HepG2 (cell line): ENCODE data around the gene DAPK1. TPM values are rescaled to one million over a fixed set of nuclear protein-coding genes. Genes with fewer than 3 reads are reported as not detected.

ENCODE experiments used
- ATAC-seq: fragments of 200-7000 bp; cut with Tn5 transposase; 3 replicates; pipeline ENCODE4 v1.9.1; 2020; ENCODE audit warnings: mild to moderate bottlenecking, moderate library complexity
- BruUV-seq: library from RNA; stranded (reverse); fragments of 400-500 nt; replicated peaks from 2 replicates; lab custom pipeline; 2021; lab: Mats Ljungman, UMichigan
- CTCF ChIA-PET: fragments of 300-600 bp; formaldehyde crosslinking; extraction: SDS; loops from one replicate; lab custom pipeline; 2021; ENCODE audit warnings: low total read pairs, inconsistent platforms, low intra/inter-chr PET ratio; lab: Yijun Ruan, JAX
- POLR2A ChIA-PET: fragments of 350-600 bp; sonication (Branson Sonifier 250); formaldehyde crosslinking; loops from one replicate; lab custom pipeline; 2020; ENCODE audit warnings: antibody characterized with exemption, inconsistent platforms; lab: Yijun Ruan, JAX
- DNase-seq: peaks from one replicate; pipeline ENCODE4 v3.0.0-alpha.2; 2015; ENCODE audit warnings: low spot score
- FAIRE-seq: peaks from 3 replicates; lab custom pipeline; 2011; peaks lifted over from hg19 to GRCh38; lab: Jason Lieb, UNC
- H2AFZ ChIP-seq: one replicate; pipeline ENCODE4 v1.6.1; 2011; ENCODE audit warnings: low read length, inconsistent platforms
- H3K27ac ChIP-seq: fragments of 300-600 bp; 3 replicates; pipeline ENCODE4 v1.8.0; 2011; ENCODE audit warnings: mixed run types, mild to moderate bottlenecking, mixed read lengths, low read length, inconsistent platforms; ENCODE audit not compliant: insufficient read depth; ENCODE audit errors: extremely low read length
- H3K27me3 ChIP-seq, 2 experiments: fragments of 200-600 bp in 1 of 2; 2 replicates in 1 of 2; 3 replicates in 1 of 2; pipeline versions ENCODE4 v1.6.0 to v1.8.0; 2011; ENCODE audit warnings: low read length in 2 of 2, mild to moderate bottlenecking in 2 of 2, moderate library complexity in 2 of 2, inconsistent platforms in 1 of 2; ENCODE audit not compliant: insufficient read depth in 2 of 2, control insufficient read depth in 1 of 2
- H3K36me3 ChIP-seq, 2 experiments: fragments of 200-600 bp in 1 of 2; replicated peaks in 1 of 2; 2 replicates in 1 of 2; 3 replicates in 1 of 2; pipeline versions ENCODE4 v1.5.1 to v1.8.0; 2011; ENCODE audit warnings: low read length in 2 of 2, inconsistent platforms in 1 of 2; ENCODE audit not compliant: insufficient read depth in 2 of 2, control insufficient read depth in 1 of 2
- H3K4me1 ChIP-seq: 2 replicates; pipeline ENCODE4 v1.5.1; 2012; ENCODE audit warnings: low read length, inconsistent platforms; ENCODE audit not compliant: insufficient read depth
- H3K4me2 ChIP-seq: 2 replicates; pipeline ENCODE4 v1.6.0; 2011; ENCODE audit warnings: low read depth, low read length, inconsistent platforms
- H3K4me3 ChIP-seq, 3 experiments: fragments of 200-600 bp in 1 of 3; sonication (generic), shearing (Covaris generic) in 1 of 3; replicated peaks in 1 of 3; 2 replicates each; pipeline ENCODE4 v1.5.1; 2011 to 2016; ENCODE audit warnings: low read length in 3 of 3, inconsistent platforms in 2 of 3, low read depth in 2 of 3, mild to moderate bottlenecking in 2 of 3, control low read depth in 1 of 3, mixed read lengths in 1 of 3; ENCODE audit not compliant: insufficient read depth in 1 of 3
- H3K79me2 ChIP-seq: one replicate; pipeline ENCODE4 v1.6.1; 2011; ENCODE audit warnings: low read length, inconsistent platforms; ENCODE audit not compliant: insufficient read depth
- H3K9ac ChIP-seq: 2 replicates; pipeline ENCODE4 v1.6.0; 2011; ENCODE audit warnings: mild to moderate bottlenecking, low read depth, low read length, inconsistent platforms; ENCODE audit not compliant: insufficient read depth
- H3K9me3 ChIP-seq: 2 replicates; pipeline ENCODE4 v1.5.1; 2012; ENCODE audit warnings: mild to moderate bottlenecking, low read length
- H4K20me1 ChIP-seq: 2 replicates; pipeline ENCODE4 v1.6.0; 2011; ENCODE audit warnings: inconsistent platforms, mild to moderate bottlenecking, low read length, moderate library complexity; ENCODE audit not compliant: insufficient read depth
- GATA4 ChIP-seq: sonication (generic); IDR thresholded peaks from 2 replicates; pipeline ENCODE4 v1.6.1; 2016; ENCODE audit warnings: antibody characterized with exemption, low read depth, borderline replicate concordance
- HOXD1 ChIP-seq: sonication (generic); formaldehyde crosslinking; IDR thresholded peaks from 2 replicates; pipeline ENCODE4 v1.5.0; 2020; ENCODE audit warnings: missing genetic modification reagents
- PLRG1 ChIP-seq: fragments of 450-650 bp; conservative IDR thresholded peaks from 2 replicates; pipeline ENCODE4 v1.6.1; 2016
- PRPF4 ChIP-seq: fragments of 200-400 bp; formaldehyde crosslinking; IDR thresholded peaks from 2 replicates; pipeline ENCODE4 v1.6.1; 2016; ENCODE audit warnings: low read length, low read depth; ENCODE audit not compliant: poor library complexity, severe bottlenecking
- SALL1 ChIP-seq: sonication (generic); formaldehyde crosslinking; IDR thresholded peaks from 2 replicates; pipeline ENCODE4 v1.8.0; 2022; ENCODE audit warnings: mild to moderate bottlenecking, missing genetic modification reagents
- SNAPC2 ChIP-seq: sonication (generic); formaldehyde crosslinking; IDR thresholded peaks from 2 replicates; pipeline ENCODE4 v1.8.1; 2022; ENCODE audit warnings: mild to moderate bottlenecking, missing genetic modification reagents
- TGIF2 ChIP-seq: IDR thresholded peaks from 2 replicates; pipeline ENCODE4 v1.6.1; 2016; ENCODE audit warnings: control low read depth, missing compliant biosample characterization
- TOE1 ChIP-seq: sonication (generic); formaldehyde crosslinking; IDR thresholded peaks from 2 replicates; pipeline ENCODE4 v1.4.0; 2020; ENCODE audit warnings: mild to moderate bottlenecking, missing genetic modification reagents
- TRIM24 ChIP-seq: sonication (generic); formaldehyde crosslinking; IDR thresholded peaks from 2 replicates; pipeline ENCODE4 v1.8.0; 2022; ENCODE audit warnings: mild to moderate bottlenecking, missing genetic modification reagents
- ZBTB25 ChIP-seq: IDR thresholded peaks from 2 replicates; pipeline ENCODE4 v1.6.1; 2018; ENCODE audit warnings: missing genetic modification reagents
- ZFYVE20 ChIP-seq: sonication (generic); formaldehyde crosslinking; IDR thresholded peaks from 2 replicates; pipeline ENCODE4 v1.8.0; 2023; ENCODE audit warnings: low read depth, mild to moderate bottlenecking, moderate library complexity, missing genetic modification reagents, borderline replicate concordance
- ZNF296 ChIP-seq: sonication (generic); formaldehyde crosslinking; conservative IDR thresholded peaks from 2 replicates; pipeline ENCODE4 v1.5.0; 2020; ENCODE audit warnings: mild to moderate bottlenecking, missing genetic modification reagents
- ZNF616 ChIP-seq: sonication (generic); formaldehyde crosslinking; IDR thresholded peaks from 2 replicates; pipeline ENCODE4 v1.5.0; 2020; ENCODE audit warnings: low read depth, mild to moderate bottlenecking, missing genetic modification reagents
- ZNF644 ChIP-seq: IDR thresholded peaks from 2 replicates; pipeline ENCODE4 v1.6.1; 2016; ENCODE audit warnings: low read depth
- ZNF660 ChIP-seq: sonication (generic); formaldehyde crosslinking; IDR thresholded peaks from 2 replicates; pipeline ENCODE4 v1.5.1; 2020; ENCODE audit warnings: mild to moderate bottlenecking, low read depth, missing genetic modification reagents, borderline replicate concordance
- WGBS: methylation state at CpG from one replicate; pipeline ENCODE4 v1.1.6; 2017; ENCODE audit warnings: low lambda C conversion rate; 5-methylcytosine and 5-hydroxymethylcytosine counted together
- in situ Hi-C: cut with HindIII; loops from 2 replicates; pipeline ENCODE4 v1.10.0; 2017; ENCODE audit warnings: low pct_unique_long_range_greater_than_20kb; ENCODE audit not compliant: extremely low pct_ligation_motif_present
- intact Hi-C: fragments of 100-400 bp; cut with micrococcal nuclease; formaldehyde crosslinking; loops from one replicate; pipeline ENCODE4 v1.10.0; 2022; ENCODE audit not compliant: unreplicated experiment
- polyA plus RNA-seq, 8 experiments: library from polyadenylated mRNA; depleted of rRNA in 3 of 8; stranded (reverse) in 7 of 8; unstranded in 1 of 8; fragments of >200 nt; fragmentation: Illumina TruSeq in 4 of 8; extraction: Trizol in 4 of 8; gene quantifications; 2 replicates each; pipeline versions ENCODE4 v1.2.1 to v1.2.3, GENCODE V29; 2011 to 2016; ENCODE audit warnings: low read depth in 4 of 8, missing spikeins in 1 of 8, mixed read lengths in 1 of 8; ENCODE audit not compliant: insufficient read depth in 1 of 8
- total RNA-seq, 5 experiments: library from RNA; depleted of rRNA; stranded (reverse); fragments of >200 nt; fragmentation: Illumina TruSeq; extraction: Trizol; gene quantifications; 2 replicates each; pipeline ENCODE4 v1.2.3, GENCODE V29; 2016; ENCODE audit warnings: low read depth in 1 of 5
- TF ChIP-seq, protein P1 (sequence below): sonication (generic); formaldehyde crosslinking; IDR thresholded peaks from 2 replicates; pipeline ENCODE4 v1.4.0; 2020; ENCODE audit warnings: mild to moderate bottlenecking, missing genetic modification reagents
- TF ChIP-seq, protein P2 (sequence below): sonication (generic); formaldehyde crosslinking; IDR thresholded peaks from 2 replicates; pipeline ENCODE4 v1.4.0; 2020; ENCODE audit warnings: mild to moderate bottlenecking, missing genetic modification reagents
- TF ChIP-seq, protein P3 (sequence below): sonication (generic); formaldehyde crosslinking; IDR thresholded peaks from 2 replicates; pipeline ENCODE4 v1.9.0; 2021; ENCODE audit warnings: missing genetic modification reagents, borderline replicate concordance

DAPK1 gene
- total and polyA plus RNA-seq, 2 of the 13 experiments (the other 11 are each of a cell fraction or from before 2014, with no cell fraction given), result 35.7 to 35.9 TPM

GRCh38 chr9:87540444-87541105, 42.9 kb downstream of the DAPK1 start (continued):
- TF ChIP-seq, protein P1, sequence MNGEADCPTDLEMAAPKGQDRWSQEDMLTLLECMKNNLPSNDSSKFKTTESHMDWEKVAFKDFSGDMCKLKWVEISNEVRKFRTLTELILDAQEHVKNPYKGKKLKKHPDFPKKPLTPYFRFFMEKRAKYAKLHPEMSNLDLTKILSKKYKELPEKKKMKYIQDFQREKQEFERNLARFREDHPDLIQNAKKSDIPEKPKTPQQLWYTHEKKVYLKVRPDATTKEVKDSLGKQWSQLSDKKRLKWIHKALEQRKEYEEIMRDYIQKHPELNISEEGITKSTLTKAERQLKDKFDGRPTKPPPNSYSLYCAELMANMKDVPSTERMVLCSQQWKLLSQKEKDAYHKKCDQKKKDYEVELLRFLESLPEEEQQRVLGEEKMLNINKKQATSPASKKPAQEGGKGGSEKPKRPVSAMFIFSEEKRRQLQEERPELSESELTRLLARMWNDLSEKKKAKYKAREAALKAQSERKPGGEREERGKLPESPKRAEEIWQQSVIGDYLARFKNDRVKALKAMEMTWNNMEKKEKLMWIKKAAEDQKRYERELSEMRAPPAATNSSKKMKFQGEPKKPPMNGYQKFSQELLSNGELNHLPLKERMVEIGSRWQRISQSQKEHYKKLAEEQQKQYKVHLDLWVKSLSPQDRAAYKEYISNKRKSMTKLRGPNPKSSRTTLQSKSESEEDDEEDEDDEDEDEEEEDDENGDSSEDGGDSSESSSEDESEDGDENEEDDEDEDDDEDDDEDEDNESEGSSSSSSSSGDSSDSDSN (CRISPR knock-in tag), result no peak
- no peak for TF ChIP-seq ZBTB25 (CRISPR knock-in tag)
- TF ChIP-seq, all 625 proteins: peak for 0

DNA sequence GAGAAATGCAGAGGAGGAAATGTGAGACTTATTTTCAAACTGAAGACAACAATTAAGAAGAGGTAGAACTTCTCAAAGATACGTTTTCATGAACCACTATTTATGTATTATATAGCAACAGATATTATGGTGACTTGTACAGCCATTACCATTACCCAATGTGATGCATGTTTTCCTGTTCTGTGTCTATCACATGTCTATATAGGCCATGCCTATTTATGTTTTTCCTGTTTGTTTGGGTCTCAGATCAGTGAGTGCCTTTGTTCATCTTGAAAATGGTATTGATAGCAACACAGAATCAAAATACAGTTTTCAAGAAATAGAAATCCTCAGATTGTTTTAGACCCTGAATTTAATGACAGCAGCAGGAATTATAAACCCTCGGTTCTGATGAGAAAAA, 44.0 kb downstream of the DAPK1 start:
- ATAC-seq, result no peak
- no peak overlapping the region for H3K4me2 ChIP-seq
- no peaks in the 10 kb centered on the region for H4K20me1 ChIP-seq
- ChIA-PET POLR2A (no interaction called here), CTCF (no interaction called here)
- H3K27ac ChIP-seq, result no peak overlapping the region
- no peak for FAIRE-seq
- no peak overlapping the region for H2AFZ ChIP-seq
- H3K27me3 ChIP-seq, result no peaks in the 10 kb centered on the region
- peaks cover 8% of the 10 kb centered on the region for H3K4me1 ChIP-seq
- no peak overlapping the region for H3K4me3 ChIP-seq
- in situ Hi-C loops, result no loop called here
- 97% methylated on average over 2 of the region's 2 CpGs for WGBS
- H3K79me2 ChIP-seq, result peaks cover 3% of the 10 kb centered on the region
- H3K9ac ChIP-seq, result no peak overlapping the region
- no peak for DNase-seq
- no peaks in the 10 kb centered on the region for H3K9me3 ChIP-seq
- BruUV-seq, result no TSS peak
- intact Hi-C loops, result no loop called here
- peaks cover 2 to 23% of the 10 kb centered on the region in 2 experiments; a peak in 4 of 5 replicates for H3K36me3 ChIP-seq
- no peak for TF ChIP-seq PRPF4
- TF ChIP-seq, protein P2, sequence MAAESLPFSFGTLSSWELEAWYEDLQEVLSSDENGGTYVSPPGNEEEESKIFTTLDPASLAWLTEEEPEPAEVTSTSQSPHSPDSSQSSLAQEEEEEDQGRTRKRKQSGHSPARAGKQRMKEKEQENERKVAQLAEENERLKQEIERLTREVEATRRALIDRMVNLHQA (CRISPR knock-in tag), result no peak
- TF ChIP-seq, protein P3, sequence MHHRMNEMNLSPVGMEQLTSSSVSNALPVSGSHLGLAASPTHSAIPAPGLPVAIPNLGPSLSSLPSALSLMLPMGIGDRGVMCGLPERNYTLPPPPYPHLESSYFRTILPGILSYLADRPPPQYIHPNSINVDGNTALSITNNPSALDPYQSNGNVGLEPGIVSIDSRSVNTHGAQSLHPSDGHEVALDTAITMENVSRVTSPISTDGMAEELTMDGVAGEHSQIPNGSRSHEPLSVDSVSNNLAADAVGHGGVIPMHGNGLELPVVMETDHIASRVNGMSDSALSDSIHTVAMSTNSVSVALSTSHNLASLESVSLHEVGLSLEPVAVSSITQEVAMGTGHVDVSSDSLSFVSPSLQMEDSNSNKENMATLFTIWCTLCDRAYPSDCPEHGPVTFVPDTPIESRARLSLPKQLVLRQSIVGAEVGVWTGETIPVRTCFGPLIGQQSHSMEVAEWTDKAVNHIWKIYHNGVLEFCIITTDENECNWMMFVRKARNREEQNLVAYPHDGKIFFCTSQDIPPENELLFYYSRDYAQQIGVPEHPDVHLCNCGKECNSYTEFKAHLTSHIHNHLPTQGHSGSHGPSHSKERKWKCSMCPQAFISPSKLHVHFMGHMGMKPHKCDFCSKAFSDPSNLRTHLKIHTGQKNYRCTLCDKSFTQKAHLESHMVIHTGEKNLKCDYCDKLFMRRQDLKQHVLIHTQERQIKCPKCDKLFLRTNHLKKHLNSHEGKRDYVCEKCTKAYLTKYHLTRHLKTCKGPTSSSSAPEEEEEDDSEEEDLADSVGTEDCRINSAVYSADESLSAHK (CRISPR knock-in tag), result no peak
- no peak for TF ChIP-seq ZNF616
- no peak for TF ChIP-seq SNAPC2
- TF ChIP-seq GATA4, result no peak
- no peak for TF ChIP-seq ZNF660
- no peak for TF ChIP-seq PLRG1
- TF ChIP-seq ZFYVE20, result no peak
- no peak for TF ChIP-seq ZNF644 (CRISPR knock-in tag)
- no peak for TF ChIP-seq HOXD1
- TF ChIP-seq ZNF296 (CRISPR knock-in tag), result no peak
- no peak for TF ChIP-seq TRIM24 (CRISPR knock-in tag)
- no peak for TF ChIP-seq SALL1 (CRISPR knock-in tag)
- no peak for TF ChIP-seq TOE1 (CRISPR knock-in tag)
- TF ChIP-seq TGIF2 (CRISPR knock-in tag), result no peak
